GM18520 (cell line): ENCODE data around the gene DHFR.
"Not testable (repeated sequence)": the region's sequence is repeated elsewhere in the genome, so short reads cannot be mapped to it uniquely, and the experiment has no call there.

Experiments used
- ATAC-seq: cut with Tn5 transposase; IDR thresholded peaks from one replicate; pipeline ENCODE4 v1.9.1; 2021; ENCODE audit not compliant: unreplicated experiment

DHFR gene

DNA sequence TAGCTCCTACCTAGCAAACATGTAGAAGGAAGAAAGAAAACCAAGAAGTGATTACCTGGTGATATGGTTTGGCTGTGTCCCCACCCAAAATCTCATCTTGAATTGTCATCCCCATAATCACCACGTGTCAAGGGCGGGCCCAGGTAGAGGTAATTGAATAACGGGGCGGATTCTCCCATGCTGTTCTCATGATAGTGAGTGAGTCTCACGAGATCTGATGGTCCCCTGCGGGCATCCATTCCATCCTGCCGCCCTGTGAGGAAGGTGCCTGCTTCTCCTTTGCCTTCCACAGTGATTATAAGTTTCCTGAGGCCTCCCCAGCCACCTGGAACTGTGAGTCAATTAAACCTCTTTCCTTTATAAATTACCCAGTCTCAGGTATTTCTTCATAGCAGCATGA is 57.3 kb downstream of the DHFR start:
- no peak for ATAC-seq

DNA sequence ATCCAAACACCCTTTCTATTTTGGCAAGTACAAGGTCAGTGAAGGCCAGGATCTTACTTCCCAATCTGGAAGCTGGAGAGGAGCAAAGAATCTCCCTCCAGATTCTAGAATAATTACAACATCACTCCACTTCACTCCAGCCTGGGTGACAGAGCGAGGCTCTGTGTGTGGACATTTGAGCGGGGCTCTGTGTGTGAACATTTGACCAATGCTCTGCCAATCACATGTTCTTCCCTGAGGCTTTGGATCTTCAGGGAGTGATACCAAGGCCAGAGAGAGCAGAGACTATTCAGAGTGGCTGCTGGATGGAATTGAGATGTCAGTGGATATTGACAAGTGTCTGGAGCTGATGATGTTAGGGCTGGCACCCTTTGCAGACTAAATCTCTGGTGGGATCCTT is 60.0 kb downstream of the DHFR start:
- ATAC-seq = no peak

DNA sequence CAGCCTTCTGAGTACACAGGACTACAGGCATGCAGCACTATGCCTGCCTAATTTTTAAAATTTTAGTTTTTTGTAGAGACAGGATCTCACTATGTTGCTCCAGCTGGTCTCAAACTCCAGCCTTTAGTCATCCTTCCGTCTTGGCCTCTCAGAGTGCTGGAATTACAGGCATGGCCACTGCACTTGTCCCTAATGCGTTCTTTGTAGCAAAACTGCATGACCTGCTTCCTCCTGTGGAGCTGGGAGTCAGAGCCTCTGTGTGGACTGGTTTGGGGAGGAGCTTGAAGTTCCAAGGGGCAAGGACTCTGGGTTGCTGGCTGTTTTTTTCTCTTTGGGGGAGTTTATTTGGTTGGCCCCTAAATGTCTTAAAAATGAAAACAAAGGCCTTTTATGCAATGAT is 62.0 kb downstream of the DHFR start:
- ATAC-seq = no peak

DNA sequence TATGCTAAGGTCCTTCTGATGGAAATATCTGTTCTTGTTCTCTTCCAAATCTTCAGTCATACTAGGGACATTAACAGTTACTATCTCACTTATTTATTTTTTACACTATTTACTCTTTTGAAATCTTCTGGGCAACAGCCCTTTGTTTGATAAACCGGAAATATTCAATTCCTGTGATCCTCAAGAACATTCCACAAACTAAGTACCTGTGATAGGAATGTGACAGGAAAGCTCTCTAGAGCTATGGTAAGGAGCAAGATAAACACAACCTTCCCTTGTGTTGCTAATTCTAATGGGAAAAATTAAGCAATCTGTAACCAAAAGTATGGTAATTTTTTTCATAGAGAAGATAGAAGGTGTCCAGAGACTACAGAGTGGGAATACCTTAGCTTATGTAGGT is 62.7 kb downstream of the DHFR start:
- ATAC-seq = no peak

DNA sequence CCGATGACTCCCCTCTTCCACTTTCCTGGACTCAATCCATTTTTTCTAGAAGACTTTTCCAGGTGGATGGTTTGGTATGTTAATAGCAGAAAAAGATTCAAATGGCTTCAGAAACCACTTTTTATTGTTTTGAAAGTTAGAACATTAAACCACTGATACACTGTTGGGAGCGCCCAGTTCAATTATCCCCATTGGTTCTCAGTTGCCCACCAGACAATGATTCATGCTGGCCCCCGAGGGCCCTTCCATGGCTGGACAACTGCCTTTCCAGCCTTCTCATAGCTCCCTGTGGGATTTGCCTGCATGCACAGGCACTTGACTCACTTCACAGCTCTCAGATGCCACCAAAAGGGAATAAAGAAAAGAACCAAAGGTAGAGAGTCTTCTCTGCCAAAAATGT is 63.4 kb downstream of the DHFR start:
- no peak for ATAC-seq

DNA sequence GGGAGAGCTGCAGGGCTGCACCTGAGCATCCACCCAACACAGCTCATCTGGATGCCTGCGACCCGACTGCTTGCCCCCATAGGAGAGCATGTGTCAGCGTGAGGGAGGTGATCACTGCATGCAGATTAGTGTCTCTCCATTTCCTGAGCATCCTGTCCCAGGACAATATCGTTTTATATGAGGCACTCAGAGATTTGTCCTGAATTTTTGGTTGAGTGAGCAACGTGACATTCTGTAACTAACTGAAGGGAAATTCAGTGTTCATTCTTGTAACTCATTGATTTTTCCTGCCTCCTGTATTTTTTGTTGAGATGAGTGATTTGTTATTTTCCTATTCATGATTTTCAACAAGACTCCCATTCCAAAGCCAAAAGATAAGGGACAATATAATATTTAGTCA is 64.0 kb downstream of the DHFR start:
- no peak for ATAC-seq

DNA sequence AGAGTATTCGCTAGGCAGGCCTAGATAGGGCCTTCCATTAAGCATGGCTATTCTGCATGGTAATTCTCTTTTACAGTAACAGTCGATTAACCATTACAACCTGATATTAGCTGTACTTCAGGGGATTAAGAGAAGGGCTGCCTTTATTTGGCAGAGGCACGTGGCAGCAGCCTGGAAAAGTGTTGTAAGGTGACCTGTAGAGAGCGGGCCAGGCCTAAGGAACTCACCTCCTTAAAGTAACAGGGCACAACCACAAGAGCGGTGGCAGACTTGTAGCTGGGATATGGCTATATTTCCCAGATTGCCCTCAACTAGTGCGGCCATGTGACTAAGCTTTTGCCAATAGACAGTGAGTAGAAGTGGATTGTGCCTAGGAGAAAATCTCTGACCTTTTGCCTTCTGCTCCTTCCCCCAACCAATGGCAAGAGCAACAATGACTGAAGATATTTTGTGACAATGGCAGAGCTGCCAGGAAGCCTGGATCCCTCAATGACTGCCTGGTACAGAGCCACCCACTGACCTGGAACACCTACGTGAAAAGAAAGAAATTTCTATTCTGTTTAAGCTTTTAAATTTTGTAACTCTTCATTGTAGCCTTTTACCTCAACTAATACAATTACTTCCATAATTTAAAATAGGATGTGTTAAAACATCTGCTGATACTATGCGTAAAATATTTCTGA is 65.8 kb downstream of the DHFR start:
- no peak for ATAC-seq

DNA sequence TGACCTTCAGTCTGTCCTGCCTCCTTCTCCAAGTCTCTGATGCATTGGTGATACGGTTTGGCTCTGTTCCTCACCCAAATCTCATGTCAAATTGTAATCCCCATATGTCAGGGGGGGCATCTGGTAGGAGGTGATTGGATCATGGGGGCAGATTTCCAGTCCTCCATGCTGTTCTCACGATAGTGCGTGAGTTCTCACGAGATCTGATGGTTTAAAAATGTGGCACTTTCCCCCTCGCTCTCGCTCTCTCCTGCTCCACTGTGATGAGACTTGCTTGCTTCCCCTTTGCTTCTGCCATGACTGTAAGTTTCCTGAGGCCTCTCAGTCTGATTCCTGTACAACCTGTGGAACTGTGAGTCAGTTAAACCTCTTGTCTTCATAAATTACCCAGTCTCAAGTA is 70.0 kb downstream of the DHFR start:
- no peak for ATAC-seq

DNA sequence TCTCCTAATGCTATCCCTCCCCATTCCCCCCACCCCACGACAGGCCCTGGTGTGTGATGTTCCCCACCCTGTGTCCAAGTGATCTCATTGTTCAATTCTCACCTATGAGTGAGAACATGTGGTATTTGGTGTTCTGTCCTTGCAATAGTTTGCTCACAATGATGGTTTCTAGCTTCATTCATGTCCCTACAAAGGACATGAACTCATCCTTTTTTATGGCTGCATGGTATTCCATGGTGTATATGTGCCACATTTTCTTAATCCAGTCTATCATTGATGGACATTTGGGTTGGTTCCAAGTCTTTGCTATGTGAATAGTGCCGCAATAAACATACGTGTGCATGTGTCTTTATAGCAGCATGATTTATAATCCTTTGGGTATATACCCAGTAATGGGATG is 74.5 kb downstream of the DHFR start:
- ATAC-seq = not testable (repeated sequence)

DNA sequence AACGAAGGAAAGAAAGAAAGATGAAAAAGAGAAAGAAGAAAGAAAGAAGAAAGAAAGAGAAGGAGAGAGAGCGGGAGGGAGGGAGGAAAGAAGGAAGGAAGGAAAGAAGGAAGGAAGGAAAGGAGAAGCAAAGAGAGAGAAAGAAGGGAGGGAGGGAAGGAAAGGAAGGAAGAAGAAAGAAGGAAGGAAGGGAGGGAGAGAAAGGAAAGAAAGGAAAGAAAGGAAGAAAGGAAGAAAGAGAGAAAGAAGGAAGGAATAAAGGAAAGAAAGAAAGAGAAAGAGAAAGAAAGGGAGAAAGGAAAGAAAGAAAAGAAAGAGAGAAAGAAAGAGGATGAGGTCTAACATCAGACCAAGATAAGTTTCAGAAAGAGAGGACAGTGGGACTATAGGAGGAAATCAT is 75.7 kb downstream of the DHFR start:
- ATAC-seq = no peak

DNA sequence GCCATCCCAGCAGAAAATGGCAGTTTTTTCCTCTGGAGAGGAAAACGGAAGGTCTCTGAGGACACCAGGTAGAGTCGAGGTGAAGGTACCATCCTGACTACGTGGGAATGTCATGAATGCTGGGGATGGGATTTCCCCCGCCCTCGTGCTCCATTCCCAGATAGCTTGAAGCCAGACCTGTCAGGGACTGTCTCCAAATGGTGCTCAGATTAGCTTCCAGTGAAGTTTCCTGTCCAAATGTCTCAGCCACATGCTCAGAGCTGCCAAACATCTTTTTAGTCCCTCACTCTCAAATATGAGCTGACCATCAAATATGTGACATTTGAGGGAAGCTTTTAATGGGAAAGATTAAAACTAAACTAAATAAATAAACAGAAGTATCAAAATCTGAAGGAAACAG is 77.1 kb downstream of the DHFR start:
- ATAC-seq = no peak

DNA sequence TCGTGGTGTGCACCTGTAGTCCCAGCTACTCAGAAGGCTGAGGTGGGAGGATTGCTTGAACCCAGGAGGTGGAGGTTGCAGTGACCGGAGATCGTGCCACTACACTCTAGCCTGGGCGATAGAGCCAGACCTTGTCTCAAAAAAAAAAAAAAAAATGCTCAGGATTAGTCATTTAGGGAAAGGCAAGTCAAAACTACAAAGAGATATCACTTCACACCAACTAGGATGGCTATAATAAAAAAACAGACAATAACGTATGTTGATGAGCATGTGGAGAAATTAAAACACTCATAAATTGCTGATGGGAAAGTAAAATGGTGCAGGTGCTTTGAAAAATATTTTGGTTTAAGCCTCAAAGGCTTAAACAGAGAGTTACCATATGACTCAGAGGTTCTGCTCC is 78.4 kb downstream of the DHFR start:
- no peak for ATAC-seq
